Measurements from ENCODE around the gene ACAP2.

The ACAP2 gene

DNA sequence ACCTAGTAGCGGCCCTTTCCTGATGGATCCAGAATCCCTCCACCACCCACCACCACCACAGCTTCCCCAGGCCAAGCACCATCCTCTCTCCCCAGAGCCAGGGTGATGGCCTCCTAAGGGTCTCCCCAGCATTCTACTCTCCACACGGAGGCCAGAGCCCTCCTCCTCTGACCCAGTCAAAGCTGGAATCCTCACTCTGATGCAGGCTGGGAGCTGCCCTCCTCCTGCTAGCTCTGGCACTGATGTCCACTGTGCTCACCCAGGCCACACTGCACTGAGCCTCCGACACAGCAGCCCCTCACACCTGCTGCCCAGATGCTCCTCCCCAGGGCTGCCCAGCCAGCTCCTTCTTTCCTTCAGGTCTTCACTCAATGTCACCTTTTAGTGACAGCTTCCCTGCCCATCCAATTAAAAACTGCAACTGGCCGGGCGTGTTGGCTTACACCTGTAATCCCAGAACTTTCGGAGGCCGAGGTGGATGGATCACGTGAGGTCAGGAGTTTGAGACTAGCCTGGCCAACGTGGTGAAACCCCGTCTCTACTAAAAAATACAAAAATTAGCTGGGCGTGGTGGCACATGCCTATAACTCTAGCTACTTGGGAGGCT is 192.9 kb downstream of the ACAP2 start:
- Histone ChIP-seq H3K9me3 (ENCODE audit: control insufficient read depth, low read length) (no peaks in the 10 kb centered on the region), H3K27ac (ENCODE audit: insufficient read depth, low read length, poor library complexity, severe bottlenecking) (no peak overlapping the region), H3K4me3 (ENCODE audit: insufficient read depth, low read depth, low read length, poor library complexity, severe bottlenecking) (no peak overlapping the region), H3K27me3 (replicated peaks; ENCODE audit: control insufficient read depth, insufficient read depth, low read length, poor library complexity, severe bottlenecking) (no peaks in the 10 kb centered on the region), H3K4me1 (ENCODE audit: control insufficient read depth, insufficient read depth, low read length, poor library complexity, severe bottlenecking) (peaks cover 6% of the 10 kb centered on the region), H3K36me3 (ENCODE audit: control insufficient read depth, insufficient read depth, low read length) (peaks cover 3% of the 10 kb centered on the region)
- no peak for DNase-seq

DNA sequence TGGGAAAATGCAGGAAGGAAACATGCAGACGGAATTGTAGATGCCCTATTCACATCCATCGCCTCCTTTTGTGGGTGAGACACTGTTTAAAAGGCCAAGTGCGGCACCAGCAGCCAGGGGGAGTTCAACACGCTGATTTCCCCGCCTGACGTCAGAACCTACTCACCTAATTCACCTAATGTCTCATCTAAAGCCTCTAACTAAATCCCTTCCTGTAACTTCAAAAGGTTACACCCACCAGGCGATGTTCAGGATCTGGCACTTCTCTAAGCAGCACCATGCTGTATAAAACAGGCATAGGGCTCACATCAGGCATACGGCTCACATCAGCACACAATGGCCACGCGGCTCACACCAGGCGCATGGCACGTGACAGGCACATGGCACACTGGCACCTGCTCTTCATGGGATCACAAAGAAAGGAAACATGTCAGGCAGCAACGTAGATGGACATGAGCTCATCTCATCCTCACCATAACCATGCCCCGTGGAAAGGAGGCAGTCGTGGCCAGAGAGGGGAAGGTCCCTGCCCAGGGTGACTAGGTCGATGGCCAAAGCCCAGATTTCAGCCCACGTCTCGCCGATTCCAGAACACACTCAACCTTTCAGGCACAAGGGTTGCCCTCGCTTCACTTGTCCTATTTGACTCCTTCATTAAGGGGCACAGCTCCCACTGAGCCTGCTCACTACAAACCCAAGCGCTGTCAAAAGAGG is 193.6 kb downstream of the ACAP2 start:
- no peak overlapping the region for H3K4me3 ChIP-seq (ENCODE audit: insufficient read depth, low read depth, low read length, poor library complexity, severe bottlenecking)
- DNase-seq: no peak
- no peaks in the 10 kb centered on the region for H3K27me3 ChIP-seq (replicated peaks; ENCODE audit: control insufficient read depth, insufficient read depth, low read length, poor library complexity, severe bottlenecking)
- H3K27ac ChIP-seq (ENCODE audit: insufficient read depth, low read length, poor library complexity, severe bottlenecking): no peak overlapping the region
- H3K36me3 ChIP-seq (ENCODE audit: control insufficient read depth, insufficient read depth, low read length): peaks cover 3% of the 10 kb centered on the region
- no peaks in the 10 kb centered on the region for H3K9me3 ChIP-seq (ENCODE audit: control insufficient read depth, low read length)
- peaks cover 6% of the 10 kb centered on the region for H3K4me1 ChIP-seq (ENCODE audit: control insufficient read depth, insufficient read depth, low read length, poor library complexity, severe bottlenecking)

DNA sequence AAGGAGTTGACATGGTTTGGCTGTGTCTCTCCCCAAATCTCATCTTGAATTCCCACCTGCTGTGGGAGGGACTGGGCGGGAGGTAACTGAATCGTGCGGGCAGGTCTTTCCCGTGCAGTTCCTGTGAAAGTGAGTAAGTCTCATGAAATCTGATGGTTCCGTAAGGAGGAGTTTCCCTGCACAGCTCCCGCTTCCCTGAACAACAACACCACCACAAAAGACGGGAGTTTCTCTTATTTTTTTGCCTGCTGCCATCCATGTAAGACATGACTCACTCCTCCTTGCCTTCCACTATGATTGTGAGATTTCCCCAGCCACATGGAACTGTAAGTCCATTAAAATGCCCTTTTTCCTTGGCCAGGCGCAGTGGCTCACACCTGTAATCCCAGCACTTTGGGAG is 194.5 kb downstream of the ACAP2 start:
- H3K27me3 ChIP-seq (replicated peaks; ENCODE audit: control insufficient read depth, insufficient read depth, low read length, poor library complexity, severe bottlenecking): no peaks in the 10 kb centered on the region
- peaks cover 3% of the 10 kb centered on the region for H3K36me3 ChIP-seq (ENCODE audit: control insufficient read depth, insufficient read depth, low read length)
- peaks cover 6% of the 10 kb centered on the region for H3K4me1 ChIP-seq (ENCODE audit: control insufficient read depth, insufficient read depth, low read length, poor library complexity, severe bottlenecking)
- no peaks in the 10 kb centered on the region for H3K9me3 ChIP-seq (ENCODE audit: control insufficient read depth, low read length)
- no peak for DNase-seq
- no peak overlapping the region for H3K27ac ChIP-seq (ENCODE audit: insufficient read depth, low read length, poor library complexity, severe bottlenecking)
- no peak overlapping the region for H3K4me3 ChIP-seq (ENCODE audit: insufficient read depth, low read depth, low read length, poor library complexity, severe bottlenecking)

DNA sequence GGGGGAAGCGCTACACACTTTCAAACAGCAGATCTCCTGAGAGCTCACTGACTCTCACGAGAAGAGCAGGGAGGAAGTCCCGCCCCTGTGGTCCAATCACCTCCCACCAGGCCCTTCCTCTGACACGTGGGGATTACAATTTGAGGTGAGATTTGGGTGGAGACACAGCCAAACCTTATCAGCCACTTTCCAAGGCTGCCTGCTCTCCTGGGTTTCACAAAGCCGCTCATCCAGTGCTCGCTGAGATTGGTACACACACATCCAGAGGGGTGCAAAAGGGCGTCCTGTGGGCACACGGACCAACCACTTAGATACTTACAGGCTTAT is 195.0 kb downstream of the ACAP2 start:
- Histone ChIP-seq H3K4me1 (ENCODE audit: control insufficient read depth, insufficient read depth, low read length, poor library complexity, severe bottlenecking) (peaks cover 6% of the 10 kb centered on the region), H3K27ac (ENCODE audit: insufficient read depth, low read length, poor library complexity, severe bottlenecking) (no peak overlapping the region), H3K27me3 (replicated peaks; ENCODE audit: control insufficient read depth, insufficient read depth, low read length, poor library complexity, severe bottlenecking) (no peaks in the 10 kb centered on the region), H3K36me3 (ENCODE audit: control insufficient read depth, insufficient read depth, low read length) (peaks cover 3% of the 10 kb centered on the region), H3K4me3 (ENCODE audit: insufficient read depth, low read depth, low read length, poor library complexity, severe bottlenecking) (no peak overlapping the region), H3K9me3 (ENCODE audit: control insufficient read depth, low read length) (no peaks in the 10 kb centered on the region)
- no peak for DNase-seq

DNA sequence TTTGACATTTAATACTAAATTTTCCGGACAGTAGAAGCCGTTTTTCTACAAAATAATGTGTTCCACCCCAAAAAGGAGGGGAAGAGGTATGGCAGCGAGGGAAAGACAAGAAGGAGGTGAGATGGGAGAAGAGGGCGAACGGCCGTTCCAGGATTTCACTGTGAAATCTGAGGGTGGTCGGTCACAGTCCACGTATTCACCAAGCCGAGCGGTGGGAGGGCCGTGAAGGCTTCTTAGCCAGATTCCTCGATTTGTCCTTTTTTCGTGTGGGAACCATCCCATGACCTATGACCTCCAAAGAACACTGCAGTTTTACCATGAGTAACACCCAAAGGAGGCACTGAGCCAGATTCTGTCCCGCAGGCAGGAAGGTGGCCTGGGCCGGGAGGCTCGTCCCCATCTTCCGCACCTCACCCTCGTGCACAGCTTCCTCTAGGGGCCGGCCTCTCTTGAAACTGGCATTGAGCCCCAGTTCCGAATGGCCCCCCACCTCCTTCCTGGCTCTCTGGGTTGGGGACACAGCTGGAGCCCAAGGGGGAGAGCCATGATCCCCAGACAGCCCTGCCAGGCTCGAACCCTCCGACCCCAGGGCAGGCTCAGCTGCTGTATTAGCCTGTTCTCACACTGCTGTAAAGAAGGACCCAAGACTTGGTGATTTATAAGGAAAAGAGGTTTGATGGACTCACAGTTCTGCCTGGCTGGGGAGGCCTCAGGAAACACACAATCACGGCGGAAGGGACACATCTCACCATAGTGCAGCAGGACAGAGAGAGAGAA is 195.5 kb downstream of the ACAP2 start:
- Histone ChIP-seq H3K4me3 (ENCODE audit: insufficient read depth, low read depth, low read length, poor library complexity, severe bottlenecking) (no peak overlapping the region), H3K27ac (ENCODE audit: insufficient read depth, low read length, poor library complexity, severe bottlenecking) (no peak overlapping the region), H3K36me3 (ENCODE audit: control insufficient read depth, insufficient read depth, low read length) (peaks cover 3% of the 10 kb centered on the region), H3K9me3 (ENCODE audit: control insufficient read depth, low read length) (no peaks in the 10 kb centered on the region), H3K4me1 (ENCODE audit: control insufficient read depth, insufficient read depth, low read length, poor library complexity, severe bottlenecking) (peaks cover 6% of the 10 kb centered on the region), H3K27me3 (replicated peaks; ENCODE audit: control insufficient read depth, insufficient read depth, low read length, poor library complexity, severe bottlenecking) (no peaks in the 10 kb centered on the region)
- no peak for DNase-seq

DNA sequence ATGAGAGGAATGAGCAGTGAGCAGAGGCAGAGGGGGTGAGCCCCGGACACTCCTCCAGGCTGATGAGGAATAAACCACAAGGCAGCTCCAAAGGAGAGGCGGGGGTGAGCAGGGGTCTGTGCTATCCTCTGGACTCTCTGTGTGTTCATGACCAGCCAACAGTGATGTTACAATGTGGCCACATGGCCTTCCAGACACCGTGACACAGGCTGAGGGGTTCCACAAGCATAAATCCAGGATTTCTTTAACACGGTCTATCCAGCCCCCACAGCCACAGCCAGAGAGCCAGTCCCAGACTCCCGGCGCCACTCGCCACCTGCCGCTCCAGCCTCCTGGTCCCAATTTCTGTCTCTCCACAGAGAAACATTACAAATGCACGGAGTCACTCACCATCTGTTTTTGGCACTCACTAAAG is 196.2 kb downstream of the ACAP2 start:
- H3K9me3 ChIP-seq (ENCODE audit: control insufficient read depth, low read length): no peaks in the 10 kb centered on the region
- peaks cover 3% of the 10 kb centered on the region for H3K36me3 ChIP-seq (ENCODE audit: control insufficient read depth, insufficient read depth, low read length)
- no peak overlapping the region for H3K27ac ChIP-seq (ENCODE audit: insufficient read depth, low read length, poor library complexity, severe bottlenecking)
- DNase-seq: no peak
- H3K4me1 ChIP-seq (ENCODE audit: control insufficient read depth, insufficient read depth, low read length, poor library complexity, severe bottlenecking): peaks cover 6% of the 10 kb centered on the region
- H3K4me3 ChIP-seq (ENCODE audit: insufficient read depth, low read depth, low read length, poor library complexity, severe bottlenecking): no peak overlapping the region
- H3K27me3 ChIP-seq (replicated peaks; ENCODE audit: control insufficient read depth, insufficient read depth, low read length, poor library complexity, severe bottlenecking): no peaks in the 10 kb centered on the region

DNA sequence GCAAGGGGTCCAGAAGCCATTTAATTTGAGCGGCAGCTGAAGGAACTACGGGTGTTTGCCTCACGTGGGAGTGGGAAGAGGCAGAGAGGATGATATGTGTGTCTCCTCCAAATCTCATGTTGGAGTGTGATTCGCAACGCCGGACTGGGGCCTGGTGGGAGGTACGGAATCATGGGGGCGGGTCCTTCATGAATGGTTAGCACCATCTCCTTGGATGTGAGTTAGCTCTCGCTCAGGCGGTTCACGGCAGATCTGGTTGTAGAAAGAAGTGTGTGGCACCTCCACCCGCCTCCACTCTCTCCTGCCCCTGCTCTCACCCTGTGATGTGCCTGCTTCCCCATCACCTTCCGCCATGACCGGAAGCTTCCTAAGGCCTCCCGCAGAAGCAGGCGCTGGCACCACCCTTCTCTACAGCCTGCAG is 197.3 kb downstream of the ACAP2 start:
- Histone ChIP-seq H3K9me3 (ENCODE audit: control insufficient read depth, low read length) (no peaks in the 10 kb centered on the region), H3K27me3 (replicated peaks; ENCODE audit: control insufficient read depth, insufficient read depth, low read length, poor library complexity, severe bottlenecking) (no peaks in the 10 kb centered on the region), H3K27ac (ENCODE audit: insufficient read depth, low read length, poor library complexity, severe bottlenecking) (no peak overlapping the region), H3K4me1 (ENCODE audit: control insufficient read depth, insufficient read depth, low read length, poor library complexity, severe bottlenecking) (peaks cover under 1% of the 10 kb centered on the region), H3K4me3 (ENCODE audit: insufficient read depth, low read depth, low read length, poor library complexity, severe bottlenecking) (no peak overlapping the region), H3K36me3 (ENCODE audit: control insufficient read depth, insufficient read depth, low read length) (peaks cover 3% of the 10 kb centered on the region)
- no peak for DNase-seq

DNA sequence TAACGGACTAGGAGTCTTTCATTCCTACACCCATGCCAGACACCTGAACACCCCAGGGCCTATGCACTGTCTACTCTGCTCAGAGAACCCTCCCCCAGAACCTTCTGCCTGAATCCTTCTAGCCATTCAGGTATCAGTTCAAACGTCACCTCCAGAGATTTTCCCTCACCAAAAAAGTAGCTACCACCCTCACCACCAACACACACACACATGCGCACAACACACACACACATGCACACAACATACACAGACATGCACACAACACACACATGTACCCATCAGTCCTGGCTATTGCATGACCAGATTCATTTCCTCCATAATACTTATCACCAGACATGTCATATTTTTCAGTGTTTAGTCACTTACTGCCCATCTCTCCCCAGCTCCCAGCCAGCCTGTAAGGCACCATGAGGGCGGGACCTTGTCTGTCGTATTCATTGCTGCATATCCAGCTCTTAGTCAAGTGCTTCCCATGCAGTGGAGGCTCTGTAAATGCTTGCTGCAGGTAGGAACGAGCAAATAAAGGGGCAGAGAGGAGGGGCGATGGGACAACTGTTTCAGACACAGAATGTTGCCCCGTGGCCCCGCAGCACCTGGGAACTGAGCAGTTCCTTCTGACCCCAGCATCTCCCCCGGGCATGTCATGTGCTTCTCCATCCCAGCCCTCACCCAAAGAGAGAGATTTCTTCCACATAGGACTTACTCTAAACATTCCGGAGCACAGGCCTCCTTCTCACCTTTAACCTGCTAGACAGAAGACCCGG is 201.0 kb downstream of the ACAP2 start:
- Histone ChIP-seq H3K4me3 (ENCODE audit: insufficient read depth, low read depth, low read length, poor library complexity, severe bottlenecking) (no peak overlapping the region), H3K4me1 (ENCODE audit: control insufficient read depth, insufficient read depth, low read length, poor library complexity, severe bottlenecking) (no peaks in the 10 kb centered on the region), H3K36me3 (ENCODE audit: control insufficient read depth, insufficient read depth, low read length) (peaks cover 3% of the 10 kb centered on the region), H3K9me3 (ENCODE audit: control insufficient read depth, low read length) (peaks cover 7% of the 10 kb centered on the region), H3K27ac (ENCODE audit: insufficient read depth, low read length, poor library complexity, severe bottlenecking) (no peak overlapping the region), H3K27me3 (replicated peaks; ENCODE audit: control insufficient read depth, insufficient read depth, low read length, poor library complexity, severe bottlenecking) (no peaks in the 10 kb centered on the region)
- no peak for DNase-seq

DNA sequence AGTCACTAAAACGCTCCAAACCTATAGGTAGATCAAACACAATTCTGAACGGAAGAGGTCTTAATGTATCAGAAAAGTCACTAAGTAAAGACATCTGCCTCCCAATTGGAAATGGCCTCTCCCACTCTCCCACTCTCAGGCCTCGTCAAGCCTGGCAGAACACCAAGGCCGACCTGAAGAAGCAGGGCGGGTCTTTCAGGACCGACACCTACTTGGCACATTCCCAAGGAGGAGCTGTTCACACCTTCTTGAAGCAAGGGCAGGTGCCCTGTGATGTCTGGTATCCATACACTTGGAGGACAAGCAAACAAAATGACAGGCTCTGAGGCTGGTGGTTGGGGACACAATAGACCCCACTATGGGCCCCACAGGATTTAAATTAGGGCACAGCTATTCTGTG is 201.9 kb downstream of the ACAP2 start:
- Histone ChIP-seq H3K27me3 (replicated peaks; ENCODE audit: control insufficient read depth, insufficient read depth, low read length, poor library complexity, severe bottlenecking) (no peaks in the 10 kb centered on the region), H3K4me1 (ENCODE audit: control insufficient read depth, insufficient read depth, low read length, poor library complexity, severe bottlenecking) (no peaks in the 10 kb centered on the region)

More for the DNA sequence above, 201.9 kb downstream of the ACAP2 start:
- Histone ChIP-seq H3K27ac (ENCODE audit: insufficient read depth, low read length, poor library complexity, severe bottlenecking) (no peak overlapping the region), H3K36me3 (ENCODE audit: control insufficient read depth, insufficient read depth, low read length) (no peaks in the 10 kb centered on the region), H3K4me3 (ENCODE audit: insufficient read depth, low read depth, low read length, poor library complexity, severe bottlenecking) (no peak overlapping the region), H3K9me3 (ENCODE audit: control insufficient read depth, low read length) (peaks cover 8% of the 10 kb centered on the region)
- no peak for DNase-seq

Measured in effector memory CD4-positive, alpha-beta T cell (primary cell).